ENCODE measurements around the gene OR8D1.

OR8D1 gene

DNA sequence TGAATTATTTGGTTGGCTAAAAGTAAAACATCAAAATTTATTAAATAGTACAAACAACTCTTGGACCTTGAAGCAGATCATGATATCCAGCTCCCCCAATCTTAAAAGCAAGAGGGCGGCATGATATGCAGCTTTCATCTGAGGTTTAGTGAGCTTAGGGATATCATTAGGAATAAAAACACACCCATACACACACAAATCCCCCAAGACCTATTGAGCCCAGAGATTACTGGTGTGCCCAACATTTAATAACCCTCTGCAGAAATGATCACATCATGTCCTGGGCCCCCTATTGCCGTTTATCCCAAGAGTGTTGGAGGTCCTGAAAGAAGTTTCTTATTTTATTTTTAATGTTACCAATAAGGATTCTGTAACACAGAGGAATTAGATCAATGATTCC is at the start of gene OR8D1:
Gene OR8D1, minus strand, starts transcription at position 101 of the 400 bp plus-strand sequence. CDS start 3,183 bp downstream, outside the sequence.
- peaks cover 7% of the 10 kb centered on the region for H3K27me3 Mint-ChIP-seq
- H3K4me3 Mint-ChIP-seq, result no peak within 1 kb of the TSS
- H3K9me3 Mint-ChIP-seq, result no peaks in the 10 kb centered on the region
- ATAC-seq, result no peak
- no peaks in the 10 kb centered on the region for H3K36me3 Mint-ChIP-seq (ENCODE audit: low read depth)
- H3K4me1 Mint-ChIP-seq, result no peaks in the 10 kb centered on the region
- H3K27ac Mint-ChIP-seq, result no peak within 1 kb of the TSS
- DNase-seq, result no peak

DNA sequence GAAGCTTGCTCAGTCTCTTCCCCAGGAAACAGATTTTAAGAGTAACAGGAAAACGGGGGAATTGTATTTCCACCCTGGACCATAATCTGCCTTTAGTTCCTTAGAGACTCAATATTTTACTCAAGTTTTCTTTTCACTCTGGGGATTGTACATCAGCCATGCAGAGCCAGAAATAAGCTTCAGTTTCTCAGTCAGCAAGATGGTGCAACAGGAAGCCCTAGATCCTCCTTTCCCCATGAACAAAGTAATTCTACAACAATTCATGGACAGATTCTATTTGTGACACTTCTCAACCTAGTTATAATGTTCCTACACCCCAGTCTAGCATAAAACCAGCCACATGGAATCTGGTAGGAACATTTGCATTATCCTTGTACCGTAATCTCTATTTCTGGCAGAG is 45.8 kb upstream of the OR8D1 start:
- no peak overlapping the region for H3K27ac Mint-ChIP-seq
- H3K27me3 Mint-ChIP-seq, result peaks cover 5% of the 10 kb centered on the region
- no peaks in the 10 kb centered on the region for H3K36me3 Mint-ChIP-seq (ENCODE audit: low read depth)
- H3K9me3 Mint-ChIP-seq, result no peaks in the 10 kb centered on the region
- DNase-seq (no peak), ATAC-seq (no peak)
- H3K4me1 Mint-ChIP-seq, result no peaks in the 10 kb centered on the region
- H3K4me3 Mint-ChIP-seq, result no peak overlapping the region

DNA sequence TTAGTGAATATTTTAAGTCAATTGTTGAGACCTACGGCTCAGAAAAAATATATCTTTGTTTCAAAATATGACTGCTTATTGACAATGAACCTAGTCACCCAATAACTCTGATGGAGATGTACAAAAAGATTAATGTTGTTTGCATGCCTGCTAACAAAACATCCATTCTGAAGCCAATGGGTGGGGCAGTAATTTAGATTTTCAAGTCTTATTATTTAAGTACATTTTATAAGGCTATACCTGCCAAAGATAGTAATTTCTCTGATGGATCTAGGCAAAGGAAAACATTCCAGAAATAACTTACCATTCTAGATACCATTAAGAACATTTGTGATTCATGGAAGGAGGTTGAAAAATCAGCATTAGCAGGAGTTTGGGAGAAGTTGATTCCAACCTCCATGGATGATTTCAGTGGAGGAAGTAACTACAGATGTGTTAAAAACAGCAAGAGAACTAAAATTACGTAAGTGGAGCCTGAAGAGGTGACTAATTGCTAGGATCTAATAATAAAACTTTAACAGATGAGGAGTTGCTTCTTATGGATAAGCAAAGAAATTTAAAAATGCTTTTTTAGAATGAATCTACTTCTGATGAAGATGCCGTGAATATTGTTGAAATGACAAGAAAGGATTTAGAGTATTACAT is 32.7 kb upstream of the OR8D1 start:
- H3K4me1 Mint-ChIP-seq, result no peaks in the 10 kb centered on the region
- H3K27me3 Mint-ChIP-seq, result peaks cover 8% of the 10 kb centered on the region
- H3K4me3 Mint-ChIP-seq, result no peak overlapping the region
- DNase-seq (no peak), ATAC-seq (no peak)
- H3K27ac Mint-ChIP-seq, result no peak overlapping the region
- no peaks in the 10 kb centered on the region for H3K36me3 Mint-ChIP-seq (ENCODE audit: low read depth)
- H3K9me3 Mint-ChIP-seq, result peaks cover 6% of the 10 kb centered on the region

- H3K27ac Mint-ChIP-seq, result no peak overlapping the region
- ATAC-seq (no peak), DNase-seq (no peak)
- no peak overlapping the region for H3K4me3 Mint-ChIP-seq
- H3K9me3 Mint-ChIP-seq, result peaks cover 6% of the 10 kb centered on the region
- H3K4me1 Mint-ChIP-seq, result no peaks in the 10 kb centered on the region
- H3K36me3 Mint-ChIP-seq (ENCODE audit: low read depth), result no peaks in the 10 kb centered on the region
- H3K27me3 Mint-ChIP-seq, result peaks cover 8% of the 10 kb centered on the region
These were observed 30.6 kb upstream of the OR8D1 start for GRCh38 chr11:124344346-124344745.

GRCh38 chr11:124340142-124340447 is 26.3 kb upstream of the OR8D1 start:
- H3K4me1 Mint-ChIP-seq, result no peaks in the 10 kb centered on the region
- no peaks in the 10 kb centered on the region for H3K36me3 Mint-ChIP-seq (ENCODE audit: low read depth)
- no peak overlapping the region for H3K4me3 Mint-ChIP-seq
- DNase-seq (no peak), ATAC-seq (no peak)
- no peaks in the 10 kb centered on the region for H3K9me3 Mint-ChIP-seq
- H3K27ac Mint-ChIP-seq, result no peak overlapping the region
- peaks cover 2% of the 10 kb centered on the region for H3K27me3 Mint-ChIP-seq

GRCh38 chr11:124339396-124340141 is 25.8 kb upstream of the OR8D1 start:
- Mint-ChIP-seq H3K9me3 (no peaks in the 10 kb centered on the region), H3K36me3 (ENCODE audit: low read depth) (no peaks in the 10 kb centered on the region), H3K4me3 (no peak overlapping the region), H3K27ac (no peak overlapping the region), H3K4me1 (no peaks in the 10 kb centered on the region), H3K27me3 (no peaks in the 10 kb centered on the region)
- ATAC-seq, result no peak
- no peak for DNase-seq

DNA sequence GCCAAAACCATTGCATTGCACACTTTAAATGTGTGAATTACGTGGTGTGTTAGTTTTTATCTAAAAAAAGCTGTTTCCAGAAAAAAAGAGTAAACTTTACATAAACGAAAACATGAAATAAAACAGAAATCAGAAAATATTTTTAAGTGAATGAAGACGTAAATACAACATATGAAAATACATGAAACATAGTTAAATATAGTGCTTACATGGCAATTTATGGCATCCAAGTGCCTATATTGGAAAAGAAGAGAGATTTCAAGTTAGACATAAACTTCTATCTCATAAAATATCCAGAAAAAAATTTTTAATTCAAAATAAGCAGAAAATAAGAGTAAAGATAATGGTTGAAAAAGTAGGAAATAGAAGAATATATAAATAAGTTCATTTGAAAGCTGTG is 18.1 kb upstream of the OR8D1 start:
- H3K27me3 Mint-ChIP-seq, result peaks cover 3% of the 10 kb centered on the region
- H3K4me3 Mint-ChIP-seq, result no peak overlapping the region
- peaks cover 13% of the 10 kb centered on the region for H3K4me1 Mint-ChIP-seq
- no peaks in the 10 kb centered on the region for H3K9me3 Mint-ChIP-seq
- H3K27ac Mint-ChIP-seq, result no peak overlapping the region
- no peaks in the 10 kb centered on the region for H3K36me3 Mint-ChIP-seq (ENCODE audit: low read depth)
- ATAC-seq, result no peak
- DNase-seq, result no peak

- ATAC-seq, result no peak
- H3K27ac Mint-ChIP-seq, result no peak overlapping the region
These were observed 16.2 kb upstream of the OR8D1 start for GRCh38 chr11:124329787-124330478.

GRCh38 chr11:124327775-124328174 is 14.0 kb upstream of the OR8D1 start:
- Mint-ChIP-seq H3K4me1 (peaks cover 17% of the 10 kb centered on the region), H3K36me3 (ENCODE audit: low read depth) (no peaks in the 10 kb centered on the region), H3K27ac (no peak overlapping the region), H3K4me3 (no peak overlapping the region), H3K9me3 (no peaks in the 10 kb centered on the region), H3K27me3 (peaks cover 4% of the 10 kb centered on the region)
- DNase-seq (no peak), ATAC-seq (no peak)

More at GRCh38 chr11:124329787-124330478, 16.2 kb upstream of the OR8D1 start:
- peaks cover 3% of the 10 kb centered on the region for H3K27me3 Mint-ChIP-seq
- no peaks in the 10 kb centered on the region for H3K36me3 Mint-ChIP-seq (ENCODE audit: low read depth)
- H3K4me3 Mint-ChIP-seq, result no peak overlapping the region
- H3K9me3 Mint-ChIP-seq, result no peaks in the 10 kb centered on the region
- H3K4me1 Mint-ChIP-seq, result peaks cover 15% of the 10 kb centered on the region
- DNase-seq, result no peak

- Mint-ChIP-seq H3K27ac (no peak overlapping the region), H3K4me3 (no peak overlapping the region), H3K27me3 (peaks cover 10% of the 10 kb centered on the region), H3K36me3 (ENCODE audit: low read depth) (no peaks in the 10 kb centered on the region), H3K9me3 (no peaks in the 10 kb centered on the region), H3K4me1 (peaks cover 4% of the 10 kb centered on the region)
- DNase-seq (no peak), ATAC-seq (no peak)
These were observed 8.6 kb upstream of the OR8D1 start for GRCh38 chr11:124322356-124322755.

- H3K4me3 Mint-ChIP-seq, result no peak within 1 kb of the TSS
- H3K4me1 Mint-ChIP-seq, result peaks cover 4% of the 10 kb centered on the region
- no peak within 1 kb of the TSS for H3K27ac Mint-ChIP-seq
- DNase-seq (no peak), ATAC-seq (no peak)
- no peaks in the 10 kb centered on the region for H3K9me3 Mint-ChIP-seq
- no peaks in the 10 kb centered on the region for H3K36me3 Mint-ChIP-seq (ENCODE audit: low read depth)
- peaks cover 12% of the 10 kb centered on the region for H3K27me3 Mint-ChIP-seq
These were observed 6.3 kb upstream of the OR8D1 start, which contains the start of gene OR8D2 for GRCh38 chr11:124320097-124320496. Gene OR8D2, minus strand, starts transcription at chr11:124320197. Its CDS starts 0 bp downstream, at chr11:124320197.

DNA sequence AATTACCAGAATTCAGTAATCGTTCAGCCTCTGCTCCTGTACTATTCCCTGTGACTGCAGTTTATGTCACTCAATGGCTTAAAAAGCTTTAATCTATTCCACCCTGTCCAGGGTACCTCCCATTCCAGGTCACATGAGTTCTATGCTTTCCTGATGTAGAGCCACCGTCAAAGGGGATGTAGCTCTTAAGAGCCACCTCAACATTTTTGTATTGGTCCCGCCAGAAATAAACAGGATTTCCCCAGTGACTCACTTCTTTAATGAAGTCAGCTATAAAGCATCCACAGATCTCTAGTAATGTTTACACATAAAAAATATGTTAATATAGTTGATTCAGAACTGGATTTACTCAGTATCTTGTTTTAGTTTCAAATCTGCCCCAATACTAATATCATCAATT is 1.3 kb upstream of the OR8D1 start:
- peaks cover 10% of the 10 kb centered on the region for H3K27me3 Mint-ChIP-seq
- ATAC-seq, result peak; percentile 33
- H3K36me3 Mint-ChIP-seq (ENCODE audit: low read depth), result no peaks in the 10 kb centered on the region
- no peak overlapping the region for H3K4me3 Mint-ChIP-seq
- no peaks in the 10 kb centered on the region for H3K9me3 Mint-ChIP-seq
- no peaks in the 10 kb centered on the region for H3K4me1 Mint-ChIP-seq
- no peak for DNase-seq
- no peak overlapping the region for H3K27ac Mint-ChIP-seq

GRCh38 chr11:124313131-124313530 is 618 bp downstream of the OR8D1 start:
- Mint-ChIP-seq H3K4me3 (no peak overlapping the region), H3K4me1 (no peaks in the 10 kb centered on the region), H3K27me3 (peaks cover 11% of the 10 kb centered on the region), H3K27ac (no peak overlapping the region), H3K36me3 (ENCODE audit: low read depth) (no peaks in the 10 kb centered on the region), H3K9me3 (no peaks in the 10 kb centered on the region)
- ATAC-seq (no peak), DNase-seq (no peak)

DNA sequence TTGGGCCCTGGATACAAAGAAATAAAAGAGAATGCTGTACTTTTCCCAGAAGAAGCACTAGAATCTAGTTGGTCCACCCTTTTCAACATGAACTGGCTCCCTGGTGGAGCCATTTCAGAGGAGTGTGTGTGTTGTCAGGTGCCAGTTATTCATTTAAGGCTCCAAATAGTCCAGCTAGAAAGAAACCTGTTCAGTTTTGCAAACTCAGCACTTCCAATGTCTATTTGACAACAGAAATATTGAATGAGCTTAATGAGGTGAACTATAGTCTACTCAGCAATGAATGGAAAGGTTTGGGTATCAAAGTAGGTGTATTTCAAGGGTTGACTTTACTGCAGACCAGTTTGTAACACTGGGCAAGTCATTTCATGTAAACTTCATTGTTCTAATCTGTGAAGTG is 2.1 kb downstream of the OR8D1 start:
- ATAC-seq (no peak), DNase-seq (no peak)
- Mint-ChIP-seq H3K4me1 (no peaks in the 10 kb centered on the region), H3K27me3 (peaks cover 9% of the 10 kb centered on the region), H3K27ac (no peak overlapping the region), H3K4me3 (no peak overlapping the region), H3K9me3 (no peaks in the 10 kb centered on the region), H3K36me3 (ENCODE audit: low read depth) (no peaks in the 10 kb centered on the region)

GRCh38 chr11:124311269-124311668 is 2.5 kb downstream of the OR8D1 start:
- no peaks in the 10 kb centered on the region for H3K36me3 Mint-ChIP-seq (ENCODE audit: low read depth)
- H3K4me1 Mint-ChIP-seq, result no peaks in the 10 kb centered on the region
- H3K9me3 Mint-ChIP-seq, result no peaks in the 10 kb centered on the region
- H3K27me3 Mint-ChIP-seq, result peaks cover 7% of the 10 kb centered on the region
- H3K4me3 Mint-ChIP-seq, result no peak overlapping the region
- H3K27ac Mint-ChIP-seq, result no peak overlapping the region
- ATAC-seq (no peak), DNase-seq (no peak)
